ENCODE results near the gene PUSL1.

DNA sequence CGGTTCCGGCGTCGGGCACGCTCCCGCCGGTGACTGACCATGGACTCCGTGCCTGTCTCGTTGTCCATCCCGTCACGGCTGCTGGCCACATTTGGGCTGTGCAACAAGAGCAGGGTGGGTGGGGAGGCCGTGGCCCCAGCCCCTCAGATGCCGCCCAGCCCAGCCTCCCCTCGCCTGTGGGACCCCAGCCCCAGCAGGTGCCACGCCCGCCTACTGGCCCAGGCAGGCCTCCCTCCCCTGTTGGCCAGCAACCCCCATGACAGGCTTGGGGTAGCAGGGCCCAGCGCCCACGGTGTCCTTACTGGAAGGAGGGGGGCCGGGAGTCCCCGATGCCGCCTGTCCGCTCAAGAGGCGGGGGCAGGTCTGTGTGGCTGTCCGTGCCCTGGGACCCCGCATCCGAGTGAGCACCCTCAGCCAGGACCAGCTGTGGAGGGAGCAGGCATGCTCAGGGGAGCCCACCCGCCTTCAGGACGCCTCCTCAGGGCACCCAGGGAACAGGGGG lies 33.7 kb downstream of the PUSL1 start:
- TF ChIP-seq, protein P1, sequence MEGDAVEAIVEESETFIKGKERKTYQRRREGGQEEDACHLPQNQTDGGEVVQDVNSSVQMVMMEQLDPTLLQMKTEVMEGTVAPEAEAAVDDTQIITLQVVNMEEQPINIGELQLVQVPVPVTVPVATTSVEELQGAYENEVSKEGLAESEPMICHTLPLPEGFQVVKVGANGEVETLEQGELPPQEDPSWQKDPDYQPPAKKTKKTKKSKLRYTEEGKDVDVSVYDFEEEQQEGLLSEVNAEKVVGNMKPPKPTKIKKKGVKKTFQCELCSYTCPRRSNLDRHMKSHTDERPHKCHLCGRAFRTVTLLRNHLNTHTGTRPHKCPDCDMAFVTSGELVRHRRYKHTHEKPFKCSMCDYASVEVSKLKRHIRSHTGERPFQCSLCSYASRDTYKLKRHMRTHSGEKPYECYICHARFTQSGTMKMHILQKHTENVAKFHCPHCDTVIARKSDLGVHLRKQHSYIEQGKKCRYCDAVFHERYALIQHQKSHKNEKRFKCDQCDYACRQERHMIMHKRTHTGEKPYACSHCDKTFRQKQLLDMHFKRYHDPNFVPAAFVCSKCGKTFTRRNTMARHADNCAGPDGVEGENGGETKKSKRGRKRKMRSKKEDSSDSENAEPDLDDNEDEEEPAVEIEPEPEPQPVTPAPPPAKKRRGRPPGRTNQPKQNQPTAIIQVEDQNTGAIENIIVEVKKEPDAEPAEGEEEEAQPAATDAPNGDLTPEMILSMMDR (IDR thresholded peaks at IDR 0.05), result no peak
- TF ChIP-seq POLR2A (IDR thresholded peaks at IDR 0.05), result no peak

All from lower leg skin (tissue), 3 donors.